Coronary artery (tissue), 2 donors: ENCODE results near the gene ANKRD11.
A peak's percentile ranks its signal among the peaks of the same experiment; 100 is the strongest.
"Not testable (repeated sequence)": the region's sequence is repeated elsewhere in the genome, so short reads cannot be mapped to it uniquely, and the experiment has no call there.

Source experiments
- DNase-seq: peaks from one replicate; pipeline ENCODE4 v3.0.0-alpha.2; 2017; ENCODE audit warnings: low spot score
- H3K27ac ChIP-seq, 2 donors: fragments of 200-600 bp; sonication (generic); one replicate each; pipeline ENCODE4 v1.5.1; 2016 to 2019
- H3K4me3 ChIP-seq: fragments of 200-600 bp; sonication (generic); 2 replicates; pipeline ENCODE4 v1.5.1; 2016; ENCODE audit warnings: mild to moderate bottlenecking, moderate library complexity
- CTCF ChIP-seq: fragments of 200-600 bp; sonication (generic); IDR thresholded peaks from one replicate; pipeline ENCODE4 v1.5.1; 2019; ENCODE audit warnings: antibody characterized with exemption

The ANKRD11 gene

GRCh38 chr16:89334461-89334860 lies 155.9 kb downstream of the ANKRD11 start:
- Histone ChIP-seq H3K4me3 (peak overlapping the region; percentile 15), H3K27ac (peak overlapping the region in 1 of 2 donors; percentile 42)
- DNase-seq = no peak
- TF ChIP-seq CTCF = no peak

DNA sequence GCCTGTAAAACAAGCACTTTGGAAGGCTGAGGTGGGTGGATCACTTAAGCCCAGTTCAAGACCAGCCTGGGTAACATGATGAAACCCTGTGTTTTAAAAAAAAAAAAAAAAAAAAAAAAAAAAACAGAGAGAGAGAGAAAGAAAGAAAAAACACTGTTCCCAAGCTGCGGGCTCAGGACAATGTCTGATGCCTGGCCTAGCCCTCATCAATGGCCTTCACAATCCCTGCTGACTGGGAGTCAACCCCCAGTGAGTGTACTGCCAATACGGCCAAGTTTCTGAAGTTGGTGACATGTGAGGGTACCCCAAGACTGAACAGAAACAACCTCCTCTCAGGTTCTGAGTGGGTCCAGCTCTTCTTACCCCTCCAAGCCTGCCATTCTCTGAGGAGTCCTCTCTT lies 156.3 kb downstream of the ANKRD11 start:
- no peak for DNase-seq
- H3K27ac ChIP-seq = peak overlapping the region in 1 of 2 donors; percentile 42
- no peak for TF ChIP-seq CTCF
- H3K4me3 ChIP-seq = peak overlapping the region; percentile 15

DNA sequence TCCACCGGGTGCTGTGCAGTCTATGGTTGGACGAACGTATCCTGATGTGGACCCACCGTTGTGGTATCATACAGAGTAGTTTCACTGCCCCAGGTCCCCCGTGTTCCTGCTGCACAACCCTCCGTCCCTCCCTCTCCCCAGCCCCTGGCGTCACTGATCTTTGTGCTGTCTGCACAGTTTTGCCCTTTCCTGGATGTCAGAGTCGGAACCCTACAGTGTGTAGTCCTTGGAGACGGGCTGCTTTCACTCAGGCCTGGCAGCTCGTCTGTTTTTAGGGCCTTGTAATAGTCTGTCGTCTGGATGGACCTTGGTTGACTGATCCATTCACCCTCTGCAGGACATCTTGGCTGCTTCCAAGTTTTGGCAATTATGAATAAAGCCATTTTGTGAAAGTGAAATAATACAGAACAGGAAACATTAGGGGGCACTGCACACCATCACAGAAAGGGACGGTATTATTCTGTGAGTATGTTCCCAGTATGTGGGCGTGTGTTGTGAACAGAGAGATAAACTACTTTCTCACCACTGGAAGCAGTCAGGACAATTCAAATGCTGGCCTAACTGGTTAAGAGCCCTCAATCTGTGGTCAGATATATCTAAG lies 156.9 kb downstream of the ANKRD11 start:
- H3K4me3 ChIP-seq, DNase-seq: not testable (repeated sequence)
- H3K27ac ChIP-seq = peak overlapping the region in 1 of 2 donors; percentile 36
- TF ChIP-seq CTCF = peak; percentile 50

- Histone ChIP-seq H3K4me3 (no peak overlapping the region), H3K27ac (no peak overlapping the region)
- no peak for TF ChIP-seq CTCF
- no peak for DNase-seq
Observed at GRCh38 chr16:89332902-89333245, 157.5 kb downstream of the ANKRD11 start.

DNA sequence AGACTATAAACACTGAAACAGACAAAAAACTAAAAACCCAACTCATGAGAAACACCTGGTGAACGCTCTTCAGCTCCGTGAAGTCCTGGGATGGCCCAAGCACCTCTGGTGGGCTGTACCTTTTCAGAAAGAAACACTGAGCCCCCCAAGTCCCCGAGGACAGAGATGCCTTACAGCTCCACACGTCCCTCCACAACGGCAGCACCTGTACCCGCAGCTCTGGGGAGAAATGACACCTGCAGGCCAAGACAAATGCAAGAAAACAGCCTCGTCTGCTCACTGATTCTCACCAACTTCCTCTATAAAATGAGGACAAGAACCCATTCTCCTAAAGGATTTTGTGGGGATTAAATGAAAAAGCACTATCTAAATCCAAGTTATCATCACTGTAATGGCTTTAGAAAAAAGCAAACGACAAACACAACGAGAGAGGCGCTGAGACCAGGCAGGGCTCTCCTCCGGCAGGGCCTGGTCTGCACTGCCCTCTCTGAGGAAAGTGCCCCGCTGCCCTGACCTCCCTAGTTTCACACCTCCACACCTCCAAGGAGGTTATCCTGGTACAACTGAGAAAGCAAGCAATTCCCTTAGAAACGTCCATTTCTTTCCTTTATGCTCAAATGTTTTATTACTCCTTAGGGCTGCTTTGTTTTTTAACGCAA lies 158.0 kb downstream of the ANKRD11 start:
- no peak overlapping the region for H3K4me3 ChIP-seq
- DNase-seq = no peak
- no peak for TF ChIP-seq CTCF
- H3K27ac ChIP-seq = no peak overlapping the region

DNA sequence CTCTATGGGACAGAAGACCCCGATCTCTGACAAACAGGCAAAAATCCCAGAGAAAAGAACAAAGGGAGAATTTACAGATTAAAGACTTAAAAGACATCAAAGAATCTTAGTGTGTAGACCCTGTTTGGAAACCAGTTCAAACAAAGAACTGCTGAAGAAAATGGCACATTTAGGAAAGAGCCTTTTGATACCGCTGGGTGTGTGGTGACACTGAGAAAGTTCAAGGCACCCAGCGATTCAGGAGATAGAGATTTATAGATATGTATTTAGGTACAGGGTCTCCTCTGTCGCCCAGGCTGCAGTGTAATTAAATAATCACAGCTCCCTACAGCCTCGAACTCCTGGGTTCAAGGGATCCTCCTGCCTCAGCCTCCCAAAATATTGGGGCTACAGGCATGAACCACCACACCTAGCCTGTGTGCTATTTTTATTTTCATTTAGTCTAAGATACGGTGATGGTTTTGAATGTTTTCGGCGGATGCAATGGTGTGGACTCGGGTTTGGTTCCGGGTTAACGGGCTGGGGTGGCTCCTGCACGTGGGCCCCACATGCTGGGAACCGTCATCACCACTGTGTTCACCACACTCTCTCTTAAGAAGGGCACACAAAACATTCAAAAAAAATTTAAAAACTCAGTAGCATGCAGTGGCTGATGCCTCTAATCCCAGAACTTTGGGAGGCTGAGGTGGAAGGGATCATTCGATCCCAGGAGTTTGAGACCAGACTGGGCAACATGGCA lies 158.8 kb downstream of the ANKRD11 start:
- Histone ChIP-seq H3K4me3 (no peak overlapping the region), H3K27ac (no peak overlapping the region)
- no peak for DNase-seq
- no peak for TF ChIP-seq CTCF
